WTC11 (cell line): ENCODE measurements around the gene STAMBPL1. TPM values are rescaled to one million over a fixed set of nuclear protein-coding genes. Genes with fewer than 3 reads are reported as not detected.

Experiments used
- ATAC-seq: fragments of 200-7000 bp; cut with Tn5 transposase; 2 replicates; pipeline ENCODE4 v1.10.0; 2021; ENCODE audit warnings: mild to moderate bottlenecking, moderate library complexity
- CTCF ChIA-PET: fragments of 300-600 bp; sonication (Branson Sonifier 250); formaldehyde crosslinking; loops from one replicate; lab custom pipeline; 2021; ENCODE audit warnings: antibody characterized with exemption; lab: Charles Lee
- POLR2A ChIA-PET: fragments of 350-600 bp; sonication (Branson Sonifier 250); formaldehyde crosslinking; loops from one replicate; lab custom pipeline; 2021; ENCODE audit warnings: antibody characterized with exemption; lab: Charles Lee
- DNase-seq: peaks from one replicate; pipeline ENCODE4 v3.0.0; 2021; ENCODE audit warnings: low spot score
- H3K27ac Mint-ChIP-seq: 2 replicates; pipeline ENCODE4 v1.8.0; 2021; ENCODE audit warnings: mixed read lengths
- H3K27me3 Mint-ChIP-seq: 2 replicates; pipeline ENCODE4 v1.8.0; 2021; ENCODE audit warnings: low read depth, mild to moderate bottlenecking, moderate library complexity, mixed read lengths
- H3K36me3 Mint-ChIP-seq: 2 replicates; pipeline ENCODE4 v1.8.0; 2021; ENCODE audit warnings: mixed read lengths
- H3K4me1 Mint-ChIP-seq: 2 replicates; pipeline ENCODE4 v1.8.0; 2022; ENCODE audit warnings: mixed read lengths
- H3K4me3 Mint-ChIP-seq: 2 replicates; pipeline ENCODE4 v1.8.0; 2021; ENCODE audit warnings: mild to moderate bottlenecking, moderate library complexity, mixed read lengths
- H3K9me3 Mint-ChIP-seq: 2 replicates; pipeline ENCODE4 v1.8.0; 2021; ENCODE audit warnings: mixed read lengths
- ARID4B ChIP-seq: sonication (generic); formaldehyde crosslinking; IDR thresholded peaks from 2 replicates; pipeline ENCODE4 v1.8.0; 2023; ENCODE audit warnings: missing genetic modification reagents, mild to moderate bottlenecking, borderline replicate concordance
- ATF1 ChIP-seq: sonication (generic); formaldehyde crosslinking; IDR thresholded peaks from 2 replicates; pipeline ENCODE4 v1.8.1; 2023; ENCODE audit warnings: mild to moderate bottlenecking, moderate library complexity, missing genetic modification reagents
- CBFB ChIP-seq: sonication (generic); formaldehyde crosslinking; IDR thresholded peaks from 2 replicates; pipeline ENCODE4 v1.8.1; 2022; ENCODE audit warnings: mild to moderate bottlenecking, low read depth, missing genetic modification reagents
- CREB1 ChIP-seq: sonication (generic); formaldehyde crosslinking; IDR thresholded peaks from 2 replicates; pipeline ENCODE4 v1.8.0; 2023; ENCODE audit warnings: mild to moderate bottlenecking, missing genetic modification reagents
- CREM ChIP-seq: sonication (generic); formaldehyde crosslinking; IDR thresholded peaks from 2 replicates; pipeline ENCODE4 v1.8.1; 2022; ENCODE audit warnings: mild to moderate bottlenecking, missing genetic modification reagents, moderate library complexity
- ERG ChIP-seq: fragments of 250-450 bp; sonication (Bioruptor Pico); IDR thresholded peaks from 2 replicates; pipeline ENCODE4 v1.8.0; 2021; ENCODE audit warnings: mild to moderate bottlenecking
- HMGA2 ChIP-seq: fragments of 250-450 bp; sonication (Bioruptor Pico); IDR thresholded peaks from 2 replicates; pipeline ENCODE4 v1.4.0; 2021; ENCODE audit warnings: mild to moderate bottlenecking, moderate library complexity
- IRF1 ChIP-seq: sonication (generic); formaldehyde crosslinking; IDR thresholded peaks from 2 replicates; pipeline ENCODE4 v1.8.0; 2023; ENCODE audit warnings: missing genetic modification reagents
- JUN ChIP-seq: sonication (generic); formaldehyde crosslinking; IDR thresholded peaks from 2 replicates; pipeline ENCODE4 v1.8.0; 2023; ENCODE audit warnings: mild to moderate bottlenecking, missing genetic modification reagents
- MYBL2 ChIP-seq: sonication (generic); formaldehyde crosslinking; IDR thresholded peaks from 2 replicates; pipeline ENCODE4 v1.8.1; 2023; ENCODE audit warnings: mild to moderate bottlenecking, moderate library complexity, missing genetic modification reagents
- NFATC4 ChIP-seq: fragments of 250-450 bp; sonication (Bioruptor Pico); IDR thresholded peaks from 2 replicates; pipeline ENCODE4 v1.9.0; 2021; ENCODE audit warnings: mild to moderate bottlenecking
- NFYB ChIP-seq: sonication (generic); formaldehyde crosslinking; conservative IDR thresholded peaks from 2 replicates; pipeline ENCODE4 v1.8.0; 2022; ENCODE audit warnings: low read depth, missing genetic modification reagents
- NR3C1 ChIP-seq: sonication (generic); formaldehyde crosslinking; conservative IDR thresholded peaks from 2 replicates; pipeline ENCODE4 v1.8.1; 2023; ENCODE audit warnings: low read depth, mild to moderate bottlenecking, missing genetic modification reagents
- OVOL2 ChIP-seq: fragments of 250-450 bp; sonication (Bioruptor Pico); IDR thresholded peaks from 2 replicates; pipeline ENCODE4 v1.9.0; 2021; ENCODE audit warnings: mild to moderate bottlenecking, borderline replicate concordance
- RELA ChIP-seq: sonication (generic); formaldehyde crosslinking; IDR thresholded peaks from 2 replicates; pipeline ENCODE4 v1.8.1; 2022; ENCODE audit warnings: missing genetic modification reagents, mild to moderate bottlenecking, borderline replicate concordance
- SMAD3 ChIP-seq: sonication (generic); formaldehyde crosslinking; IDR thresholded peaks from 2 replicates; pipeline ENCODE4 v1.8.0; 2022; ENCODE audit warnings: missing genetic modification reagents, mild to moderate bottlenecking, borderline replicate concordance
- SP1 ChIP-seq: sonication (generic); formaldehyde crosslinking; conservative IDR thresholded peaks from 2 replicates; pipeline ENCODE4 v1.8.1; 2022; ENCODE audit warnings: missing genetic modification reagents
- TP53 ChIP-seq: sonication (generic); formaldehyde crosslinking; IDR thresholded peaks from 2 replicates; pipeline ENCODE4 v1.8.1; 2023; ENCODE audit warnings: mild to moderate bottlenecking, missing genetic modification reagents
- ZBTB21 ChIP-seq: sonication (generic); formaldehyde crosslinking; IDR thresholded peaks from 2 replicates; pipeline ENCODE4 v1.8.1; 2023; ENCODE audit warnings: mild to moderate bottlenecking, missing genetic modification reagents, borderline replicate concordance
- ZBTB43 ChIP-seq: sonication (generic); formaldehyde crosslinking; IDR thresholded peaks from 2 replicates; pipeline ENCODE4 v1.8.1; 2023; ENCODE audit warnings: mild to moderate bottlenecking, missing genetic modification reagents
- ZNF121 ChIP-seq: sonication (generic); formaldehyde crosslinking; IDR thresholded peaks from 2 replicates; pipeline ENCODE4 v1.8.0; 2023; ENCODE audit warnings: missing genetic modification reagents
- ZNF138 ChIP-seq: sonication (generic); formaldehyde crosslinking; conservative IDR thresholded peaks from 2 replicates; pipeline ENCODE4 v1.8.1; 2022; ENCODE audit warnings: mild to moderate bottlenecking, moderate library complexity, missing genetic modification reagents
- ZNF671 ChIP-seq: fragments of 250-450 bp; sonication (Bioruptor Pico); IDR thresholded peaks from 2 replicates; pipeline ENCODE4 v1.8.0; 2021; ENCODE audit warnings: mild to moderate bottlenecking
- total RNA-seq: library from RNA; stranded (reverse); gene quantifications from 3 replicates; pipeline ENCODE4 v1.2.3, GENCODE V29; 2021
- TF ChIP-seq, protein P1 (sequence below): sonication (generic); formaldehyde crosslinking; IDR thresholded peaks from 2 replicates; pipeline ENCODE4 v1.8.1; 2023; ENCODE audit warnings: mild to moderate bottlenecking, missing genetic modification reagents

STAMBPL1 gene
- total RNA-seq, 1 experiment from 2014 or later = 3.9 TPM

GRCh38 chr10:88938039-88938438 lies 58.0 kb downstream of the STAMBPL1 start (continued):
- no peak for TF ChIP-seq ERG (CRISPR knock-in tag)

DNA sequence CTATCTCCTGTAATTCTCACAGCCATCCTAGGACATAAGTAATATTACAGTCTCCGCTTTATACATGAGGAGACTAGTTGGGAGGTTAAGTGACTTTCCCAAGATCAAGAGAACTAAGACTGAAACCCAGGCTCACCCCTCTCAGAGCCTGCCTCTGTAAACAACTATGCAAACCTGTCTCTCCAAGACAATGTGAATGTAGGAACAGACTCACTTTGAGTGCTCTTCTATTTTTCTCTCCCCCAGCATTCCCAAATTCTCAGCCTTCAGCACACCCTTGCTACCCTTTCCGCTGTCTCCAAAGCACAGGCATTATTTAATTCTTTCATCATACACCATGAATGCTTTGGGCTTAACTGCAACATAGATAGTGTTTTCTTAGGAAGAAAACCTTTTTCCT lies 58.9 kb downstream of the STAMBPL1 start:
- Mint-ChIP-seq H3K27me3 (no peaks in the 10 kb centered on the region), H3K9me3 (no peaks in the 10 kb centered on the region), H3K4me1 (peaks cover 9% of the 10 kb centered on the region), H3K27ac (no peak overlapping the region), H3K36me3 (no peaks in the 10 kb centered on the region), H3K4me3 (no peak overlapping the region)
- TF ChIP-seq ZNF121 = no peak
- no peak for TF ChIP-seq ZNF671 (CRISPR knock-in tag)
- no peak for TF ChIP-seq CREM (CRISPR knock-in tag)
- TF ChIP-seq NR3C1 (CRISPR knock-in tag) = no peak
- no peak for TF ChIP-seq SMAD3 (CRISPR knock-in tag)
- TF ChIP-seq JUN (CRISPR knock-in tag) = no peak
- no peak for TF ChIP-seq NFATC4 (CRISPR knock-in tag)
- TF ChIP-seq, protein P1, sequence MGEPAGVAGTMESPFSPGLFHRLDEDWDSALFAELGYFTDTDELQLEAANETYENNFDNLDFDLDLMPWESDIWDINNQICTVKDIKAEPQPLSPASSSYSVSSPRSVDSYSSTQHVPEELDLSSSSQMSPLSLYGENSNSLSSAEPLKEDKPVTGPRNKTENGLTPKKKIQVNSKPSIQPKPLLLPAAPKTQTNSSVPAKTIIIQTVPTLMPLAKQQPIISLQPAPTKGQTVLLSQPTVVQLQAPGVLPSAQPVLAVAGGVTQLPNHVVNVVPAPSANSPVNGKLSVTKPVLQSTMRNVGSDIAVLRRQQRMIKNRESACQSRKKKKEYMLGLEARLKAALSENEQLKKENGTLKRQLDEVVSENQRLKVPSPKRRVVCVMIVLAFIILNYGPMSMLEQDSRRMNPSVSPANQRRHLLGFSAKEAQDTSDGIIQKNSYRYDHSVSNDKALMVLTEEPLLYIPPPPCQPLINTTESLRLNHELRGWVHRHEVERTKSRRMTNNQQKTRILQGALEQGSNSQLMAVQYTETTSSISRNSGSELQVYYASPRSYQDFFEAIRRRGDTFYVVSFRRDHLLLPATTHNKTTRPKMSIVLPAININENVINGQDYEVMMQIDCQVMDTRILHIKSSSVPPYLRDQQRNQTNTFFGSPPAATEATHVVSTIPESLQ = no peak
- TF ChIP-seq ATF1 = no peak
- TF ChIP-seq TP53 (CRISPR knock-in tag) = no peak
- ATAC-seq (no peak), DNase-seq (no peak)
- POLR2A ChIA-PET = no interaction called here
- CTCF ChIA-PET = interaction anchor here (1.0 kb wide), 1 partner anchor 48 kb away, joined by 3 read pairs; no protein-coding TSS in a partner anchor

GRCh38 chr10:88941026-88941425 lies 61.0 kb downstream of the STAMBPL1 start:
- H3K27ac Mint-ChIP-seq = no peak overlapping the region
- H3K4me1 Mint-ChIP-seq = no peaks in the 10 kb centered on the region
- DNase-seq (no peak), ATAC-seq (no peak)
- no peak overlapping the region for H3K4me3 Mint-ChIP-seq
- ChIA-PET CTCF (interaction anchor here (1.3 kb wide), 1 partner anchor 276 kb away, joined by 4 read pairs; no protein-coding TSS in a partner anchor), POLR2A (no interaction called here)
- no peaks in the 10 kb centered on the region for H3K27me3 Mint-ChIP-seq
- H3K9me3 Mint-ChIP-seq = no peaks in the 10 kb centered on the region
- H3K36me3 Mint-ChIP-seq = no peaks in the 10 kb centered on the region
- TF ChIP-seq NFATC4 (CRISPR knock-in tag) (no peak), ZNF138 (CRISPR knock-in tag) (no peak), CBFB (CRISPR knock-in tag) (no peak)

DNA sequence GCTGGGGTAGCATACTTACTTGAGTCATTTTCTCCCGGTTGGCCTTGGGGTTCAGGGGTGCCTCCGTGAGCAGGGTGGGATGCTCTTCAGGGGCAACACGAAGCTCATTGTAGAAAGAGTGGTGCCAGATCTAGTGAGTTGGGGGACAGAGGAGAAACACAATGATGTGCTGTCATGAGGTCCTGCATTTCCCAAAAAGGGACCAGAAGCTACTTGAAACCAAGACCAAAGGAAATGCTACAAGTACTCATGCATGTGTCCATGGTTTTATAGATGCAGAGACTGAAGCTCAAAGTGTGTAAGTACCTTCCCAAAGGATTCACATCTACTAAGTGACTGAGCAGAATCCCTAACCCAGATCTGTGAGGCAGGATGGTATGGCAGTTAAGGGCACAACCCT lies 63.7 kb downstream of the STAMBPL1 start:
- DNase-seq = no peak
- ChIA-PET CTCF (interaction anchor here (1.1 to 1.6 kb wide), 4 partner anchors 9 to 46 kb away, joined by 4 to 6 read pairs (median 4); no protein-coding TSS in a partner anchor), POLR2A (interaction anchor here (1.2 kb wide), 1 partner anchor 89 kb away, joined by 3 read pairs; no protein-coding TSS in a partner anchor)
- H3K4me1 Mint-ChIP-seq = no peaks in the 10 kb centered on the region
- no peaks in the 10 kb centered on the region for H3K36me3 Mint-ChIP-seq
- H3K9me3 Mint-ChIP-seq = no peaks in the 10 kb centered on the region
- H3K27ac Mint-ChIP-seq = no peak overlapping the region
- no peak overlapping the region for H3K4me3 Mint-ChIP-seq
- H3K27me3 Mint-ChIP-seq = no peaks in the 10 kb centered on the region
- no peak for ATAC-seq
- TF ChIP-seq IRF1 (CRISPR knock-in tag) (no peak), OVOL2 (CRISPR knock-in tag) (no peak), ZBTB21 (CRISPR knock-in tag) (no peak), NFATC4 (CRISPR knock-in tag) (no peak), RELA (CRISPR knock-in tag) (no peak), MYBL2 (CRISPR knock-in tag) (no peak), NFYB (CRISPR knock-in tag) (no peak), ZBTB43 (no peak), ARID4B (CRISPR knock-in tag) (no peak), SP1 (CRISPR knock-in tag) (no peak), CREB1 (CRISPR knock-in tag) (no peak), HMGA2 (CRISPR knock-in tag) (no peak)
